Measurements from ENCODE around the gene KIAA0232.
"Not testable (repeated sequence)": the region's sequence is repeated elsewhere in the genome, so short reads cannot be mapped to it uniquely, and the experiment has no call there.

Gene KIAA0232

GRCh38 chr4:6887591-6888371, 105.3 kb downstream of the KIAA0232 start:
- DNase-seq, result no peak

- DNase-seq, result no peak
These were observed 106.1 kb downstream of the KIAA0232 start for GRCh38 chr4:6888506-6889071.

GRCh38 chr4:6889101-6889735, 106.7 kb downstream of the KIAA0232 start:
- no peak for DNase-seq

- DNase-seq, result no peak
These were observed 107.3 kb downstream of the KIAA0232 start for GRCh38 chr4:6889736-6890324.

GRCh38 chr4:6890358-6890757, 107.8 kb downstream of the KIAA0232 start:
- no peak for DNase-seq

- DNase-seq, result not testable (repeated sequence)
These were observed 108.4 kb downstream of the KIAA0232 start for GRCh38 chr4:6890971-6891370.

GRCh38 chr4:6891436-6892170, 109.1 kb downstream of the KIAA0232 start:
- no peak for DNase-seq

- peak; percentile 32 for DNase-seq
These were observed 109.8 kb downstream of the KIAA0232 start for GRCh38 chr4:6892190-6892908.

- no peak for DNase-seq
These were observed 110.3 kb downstream of the KIAA0232 start for GRCh38 chr4:6892909-6893202.

- DNase-seq, result no peak
These were observed 111.0 kb downstream of the KIAA0232 start for GRCh38 chr4:6893449-6894085.

- no peak for DNase-seq
These were observed 111.6 kb downstream of the KIAA0232 start for GRCh38 chr4:6894086-6894478.

- DNase-seq, result no peak
These were observed 112.3 kb downstream of the KIAA0232 start for GRCh38 chr4:6894528-6895498.

- no peak for DNase-seq
These were observed 113.5 kb downstream of the KIAA0232 start for GRCh38 chr4:6896035-6896434.

GRCh38 chr4:6898763-6899162, 116.2 kb downstream of the KIAA0232 start:
- no peak for DNase-seq

- DNase-seq, result no peak
These were observed 117.8 kb downstream of the KIAA0232 start for GRCh38 chr4:6900181-6900812.

GRCh38 chr4:6900956-6901355, 118.4 kb downstream of the KIAA0232 start:
- DNase-seq, result no peak

GRCh38 chr4:6901669-6902317, 119.3 kb downstream of the KIAA0232 start:
- no peak for DNase-seq

- DNase-seq, result no peak
These were observed 120.0 kb downstream of the KIAA0232 start for GRCh38 chr4:6902318-6903042.

Data from activated T-cell treated with anti-CD3 and anti-CD28 coated beads, Interleukin-2, amount 50 U/mL, for 1 hour (primary cell).